Vagina (tissue), 2 donors: ENCODE data around the gene USP12. TPM values are rescaled to one million over a fixed set of nuclear protein-coding genes. Genes with fewer than 3 reads are reported as not detected.
"Not testable (repeated sequence)": the region's sequence is repeated elsewhere in the genome, so short reads cannot be mapped to it uniquely, and the experiment has no call there.

Experiments
- DNase-seq, 2 donors: peaks; one replicate each; pipeline ENCODE4 v3.0.0-alpha.2; 2017; ENCODE audit errors: extremely low spot score in 2 of 2
- H3K27ac ChIP-seq: fragments of 200-600 bp; sonication (generic); one replicate; pipeline ENCODE4 v1.5.1; 2019
- H3K27me3 ChIP-seq: fragments of 200-600 bp; sonication (generic); one replicate; pipeline ENCODE4 v1.5.1; 2019
- H3K36me3 ChIP-seq, 2 donors: fragments of 200-600 bp; sonication (generic); one replicate each; pipeline ENCODE4 v1.5.1; 2017 to 2019
- H3K4me1 ChIP-seq: fragments of 200-600 bp; sonication (generic); one replicate; pipeline ENCODE4 v1.5.1; 2019
- H3K4me3 ChIP-seq, 2 donors: fragments of 200-600 bp; sonication (generic); 1 replicate in 1 of 2; 2 replicates in 1 of 2; pipeline ENCODE4 v1.5.1; 2016 to 2019
- H3K9me3 ChIP-seq: fragments of 200-600 bp; sonication (generic); one replicate; pipeline ENCODE4 v1.5.1; 2019
- POLR2A ChIP-seq, 2 donors: fragments of 450-650 bp; IDR thresholded peaks; one replicate each; pipeline ENCODE4 v1.6.1; 2017; ENCODE audit warnings: antibody characterized with exemption in 2 of 2, mild to moderate bottlenecking in 2 of 2, moderate library complexity in 2 of 2
- POLR2AphosphoS5 ChIP-seq, 2 donors: sonication (generic); formaldehyde crosslinking; IDR thresholded peaks; one replicate each; pipeline ENCODE4 v1.9.0; 2017; ENCODE audit warnings: antibody characterized with exemption in 2 of 2, mild to moderate bottlenecking in 2 of 2, low read depth in 1 of 2; ENCODE audit not compliant: insufficient read depth in 1 of 2
- intact Hi-C: fragments of 100-400 bp; cut with DNase I; formaldehyde crosslinking; loops from one replicate; pipeline ENCODE4 v1.15.1; 2023
- total RNA-seq: library from RNA; depleted of rRNA; stranded (reverse); fragments of >200 nt; gene quantifications from one replicate; pipeline ENCODE4 v1.2.3, GENCODE V29; 2016
- TF ChIP-seq, protein P1 (sequence below), 3 experiments: fragments of 450-650 bp in 2 of 3; fragments of 200-600 bp in 1 of 3; sonication (generic) in 1 of 3; IDR thresholded peaks; one replicate each; pipeline ENCODE4 v1.5.1; 2017 to 2019; ENCODE audit warnings: antibody characterized with exemption in 3 of 3, mild to moderate bottlenecking in 2 of 3, moderate library complexity in 2 of 3

USP12 gene
- total RNA-seq, 1 donor from 2014 or later, result 20.9 TPM

DNA sequence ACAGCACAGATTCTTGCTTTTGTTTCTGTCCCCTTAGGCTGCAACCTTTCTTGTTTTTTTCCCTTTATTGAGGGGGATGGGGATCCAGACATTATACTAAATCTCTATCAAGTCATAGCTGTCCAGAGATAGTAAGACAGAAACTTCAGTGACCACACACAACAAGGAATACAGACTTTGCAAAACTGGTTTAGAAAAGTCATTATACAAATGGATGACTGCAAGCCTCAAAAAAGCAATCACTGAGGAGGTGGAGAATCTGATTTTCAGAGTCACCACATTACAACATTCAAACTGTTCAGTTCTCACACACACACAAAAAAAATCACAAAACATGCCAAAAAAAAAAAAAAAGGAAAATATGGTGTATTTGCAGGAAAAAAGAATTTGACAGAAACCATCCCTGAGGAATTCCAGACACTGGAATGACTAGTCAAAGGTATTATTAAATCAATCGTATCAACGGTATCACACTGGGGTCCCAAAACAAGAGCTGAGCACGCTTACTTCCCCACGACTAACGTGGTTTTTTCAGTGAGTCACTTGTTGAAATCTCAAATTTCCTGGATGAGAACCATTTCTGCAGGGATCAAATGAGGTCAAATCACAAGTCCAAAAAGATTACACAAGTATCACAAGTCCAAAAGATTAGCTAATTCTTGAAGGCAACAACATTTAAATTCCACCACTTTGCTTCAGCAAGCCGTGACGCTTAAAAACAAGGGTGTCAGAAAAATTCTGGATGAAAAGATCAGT, 41.2 kb downstream of the USP12 start:
- intact Hi-C loops, result no loop called here
- Histone ChIP-seq H3K36me3 (no peaks in the 10 kb centered on the region), H3K27me3 (no peaks in the 10 kb centered on the region), H3K4me3 (no peak overlapping the region), H3K27ac (no peak overlapping the region), H3K9me3 (no peaks in the 10 kb centered on the region), H3K4me1 (peaks cover 37% of the 10 kb centered on the region)
- no peak for DNase-seq
- TF ChIP-seq POLR2A (IDR thresholded peaks at IDR 0.05) (no peak), POLR2AphosphoS5 (IDR thresholded peaks at IDR 0.05; ENCODE audit: insufficient read depth in 1 of 2, low read depth in 1 of 2) (no peak)

DNA sequence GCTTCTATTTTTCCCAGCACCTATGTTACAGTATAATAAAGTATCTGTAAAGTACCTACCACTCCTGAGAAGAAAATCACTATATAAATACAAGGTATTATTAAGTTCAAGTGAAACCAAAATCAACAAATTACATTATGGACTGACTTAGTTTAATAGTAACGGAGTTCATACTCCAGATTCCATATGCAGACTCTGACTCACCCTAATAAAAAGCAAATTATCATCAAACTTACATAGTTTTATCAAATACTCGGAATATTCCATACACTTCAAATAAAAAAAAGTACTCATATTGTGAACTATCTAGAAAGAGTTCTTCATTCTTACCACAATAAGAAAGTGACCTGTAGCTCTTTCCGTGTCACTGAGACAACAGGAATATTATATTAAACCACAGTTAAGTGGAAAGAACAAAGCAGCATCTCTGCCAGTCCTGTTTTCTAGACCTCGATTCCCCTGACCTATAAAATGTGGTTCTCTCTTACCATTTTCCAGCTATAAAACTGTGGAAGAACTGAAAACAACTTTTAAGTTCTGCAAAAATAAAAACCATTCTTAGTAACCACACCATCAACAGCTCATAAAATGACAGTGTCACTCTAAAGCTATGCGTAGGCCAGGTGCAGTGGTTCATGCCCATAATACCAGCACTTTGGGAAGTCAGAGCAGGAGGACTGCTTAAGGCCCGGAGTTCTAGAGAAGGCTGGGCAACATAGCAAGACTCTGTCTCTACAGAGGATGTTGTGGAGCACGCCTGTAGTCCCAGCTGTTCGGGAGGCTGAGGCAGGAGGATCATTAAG, 42.6 kb downstream of the USP12 start:
- H3K4me3 ChIP-seq, result no peak overlapping the region
- TF ChIP-seq POLR2A (IDR thresholded peaks at IDR 0.05), result no peak
- no peak for TF ChIP-seq POLR2AphosphoS5 (IDR thresholded peaks at IDR 0.05; ENCODE audit: insufficient read depth in 1 of 2, low read depth in 1 of 2)
- TF ChIP-seq, protein P1, sequence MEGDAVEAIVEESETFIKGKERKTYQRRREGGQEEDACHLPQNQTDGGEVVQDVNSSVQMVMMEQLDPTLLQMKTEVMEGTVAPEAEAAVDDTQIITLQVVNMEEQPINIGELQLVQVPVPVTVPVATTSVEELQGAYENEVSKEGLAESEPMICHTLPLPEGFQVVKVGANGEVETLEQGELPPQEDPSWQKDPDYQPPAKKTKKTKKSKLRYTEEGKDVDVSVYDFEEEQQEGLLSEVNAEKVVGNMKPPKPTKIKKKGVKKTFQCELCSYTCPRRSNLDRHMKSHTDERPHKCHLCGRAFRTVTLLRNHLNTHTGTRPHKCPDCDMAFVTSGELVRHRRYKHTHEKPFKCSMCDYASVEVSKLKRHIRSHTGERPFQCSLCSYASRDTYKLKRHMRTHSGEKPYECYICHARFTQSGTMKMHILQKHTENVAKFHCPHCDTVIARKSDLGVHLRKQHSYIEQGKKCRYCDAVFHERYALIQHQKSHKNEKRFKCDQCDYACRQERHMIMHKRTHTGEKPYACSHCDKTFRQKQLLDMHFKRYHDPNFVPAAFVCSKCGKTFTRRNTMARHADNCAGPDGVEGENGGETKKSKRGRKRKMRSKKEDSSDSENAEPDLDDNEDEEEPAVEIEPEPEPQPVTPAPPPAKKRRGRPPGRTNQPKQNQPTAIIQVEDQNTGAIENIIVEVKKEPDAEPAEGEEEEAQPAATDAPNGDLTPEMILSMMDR (IDR thresholded peaks at IDR 0.05), result no peak
- DNase-seq, result no peak
- H3K27ac ChIP-seq, result no peak overlapping the region
- no peaks in the 10 kb centered on the region for H3K9me3 ChIP-seq
- peaks cover 50% of the 10 kb centered on the region for H3K4me1 ChIP-seq
- H3K36me3 ChIP-seq, result no peaks in the 10 kb centered on the region
- no peaks in the 10 kb centered on the region for H3K27me3 ChIP-seq
- intact Hi-C loops, result no loop called here

DNA sequence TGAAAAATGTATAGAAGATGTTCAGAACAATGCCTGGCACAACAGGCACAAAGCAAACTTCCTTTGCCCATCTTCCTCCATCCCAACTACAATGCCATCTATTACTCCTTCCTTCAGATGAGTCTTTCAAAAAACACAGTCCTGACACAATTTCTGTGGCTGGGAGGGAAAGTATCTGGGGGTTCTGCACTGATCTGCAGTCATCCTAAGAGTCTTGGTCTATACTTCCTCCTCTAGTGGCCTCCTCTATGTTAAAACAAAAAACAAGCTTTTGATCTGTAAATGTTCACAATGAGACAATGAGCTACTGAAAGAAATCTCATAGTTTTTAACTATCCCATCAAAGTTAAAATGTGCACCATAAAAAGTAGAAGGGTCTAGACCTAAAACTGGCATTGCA, 44.8 kb downstream of the USP12 start:
- Histone ChIP-seq H3K4me1 (peaks cover 41% of the 10 kb centered on the region), H3K27me3 (no peaks in the 10 kb centered on the region), H3K9me3 (no peaks in the 10 kb centered on the region), H3K36me3 (no peaks in the 10 kb centered on the region), H3K4me3 (no peak overlapping the region), H3K27ac (no peak overlapping the region)
- intact Hi-C loops, result no loop called here
- no peak for DNase-seq
- TF ChIP-seq POLR2AphosphoS5 (IDR thresholded peaks at IDR 0.05; ENCODE audit: insufficient read depth in 1 of 2, low read depth in 1 of 2) (no peak), POLR2A (IDR thresholded peaks at IDR 0.05) (no peak)
- TF ChIP-seq, protein P1 (IDR thresholded peaks at IDR 0.05), result no peak

DNA sequence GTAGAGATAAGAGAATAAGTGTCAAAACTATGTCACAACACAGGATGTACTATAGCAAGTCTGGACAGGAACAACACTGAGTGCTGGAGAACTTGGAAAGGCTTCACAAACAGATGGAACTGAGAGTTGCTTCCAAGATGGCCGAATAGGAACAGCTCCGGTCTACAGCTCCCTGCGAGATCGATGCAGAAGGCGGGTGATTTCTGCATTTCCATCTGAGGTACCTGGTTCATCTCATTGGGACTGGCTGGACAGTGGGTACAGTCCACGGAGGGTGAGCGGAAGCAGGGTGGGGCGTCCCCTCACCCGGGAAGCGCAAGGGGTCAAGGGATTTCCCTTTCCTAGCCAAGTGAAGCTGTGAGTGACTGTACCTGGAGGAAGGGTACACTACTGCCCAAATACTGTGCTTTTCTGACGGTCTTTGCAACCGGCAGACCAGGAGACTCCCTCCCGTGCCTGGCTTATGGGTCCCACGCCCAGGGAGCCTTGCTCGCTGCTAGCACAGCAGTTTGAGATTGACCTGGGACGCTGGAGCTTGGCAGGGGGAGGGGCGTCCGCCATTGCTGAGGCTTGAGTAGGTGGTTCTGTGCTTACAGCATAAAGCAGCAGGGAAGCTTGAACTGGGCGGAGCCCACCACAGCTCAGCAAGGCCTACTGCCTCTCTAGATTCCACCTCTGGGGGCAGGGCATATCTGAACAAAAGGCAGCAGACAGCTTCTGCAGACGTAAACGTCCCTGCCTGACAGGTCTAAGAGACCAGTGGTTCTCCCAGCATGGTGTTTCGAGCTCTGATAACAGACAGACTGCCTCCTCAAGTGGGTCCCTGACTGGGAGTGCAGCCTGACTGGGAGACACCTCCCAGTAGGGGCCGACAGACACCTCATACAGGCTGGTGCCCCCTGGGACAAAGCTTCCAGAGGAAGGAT, 46.0 kb downstream of the USP12 start:
- no peak for DNase-seq
- Histone ChIP-seq H3K9me3 (no peaks in the 10 kb centered on the region), H3K27ac (no peak overlapping the region), H3K36me3 (no peaks in the 10 kb centered on the region), H3K27me3 (no peaks in the 10 kb centered on the region), H3K4me3 (no peak overlapping the region), H3K4me1 (peaks cover 46% of the 10 kb centered on the region)
- intact Hi-C loops, result no loop called here
- TF ChIP-seq POLR2AphosphoS5 (IDR thresholded peaks at IDR 0.05; ENCODE audit: insufficient read depth in 1 of 2, low read depth in 1 of 2), result no peak
- TF ChIP-seq POLR2A (IDR thresholded peaks at IDR 0.05), result no peak
- TF ChIP-seq, protein P1 (IDR thresholded peaks at IDR 0.05), result no peak

DNA sequence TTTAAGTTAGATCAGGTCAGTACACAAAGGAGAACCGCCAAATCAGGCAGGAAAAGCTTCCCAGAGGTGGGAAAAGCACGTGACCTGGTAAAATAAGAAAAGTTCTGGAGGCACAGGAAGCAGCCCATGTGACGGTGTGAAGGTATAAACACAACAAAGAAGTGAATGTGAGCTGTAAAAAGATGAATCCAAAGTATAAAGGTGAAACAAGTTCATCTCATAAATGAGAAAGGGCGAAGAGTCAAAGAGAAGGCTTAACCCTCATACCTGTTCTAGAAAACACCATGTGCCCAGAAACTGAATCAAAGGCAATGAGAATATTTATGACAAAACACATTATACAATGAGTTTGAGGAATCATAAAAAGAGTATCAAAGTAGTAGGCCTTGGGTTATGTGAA, 47.0 kb downstream of the USP12 start:
- DNase-seq, result no peak
- Histone ChIP-seq H3K4me1 (peaks cover 51% of the 10 kb centered on the region), H3K4me3 (no peak overlapping the region), H3K36me3 (no peaks in the 10 kb centered on the region), H3K9me3 (no peaks in the 10 kb centered on the region), H3K27ac (no peak overlapping the region), H3K27me3 (no peaks in the 10 kb centered on the region)
- TF ChIP-seq, protein P1 (IDR thresholded peaks at IDR 0.05), result no peak
- TF ChIP-seq POLR2AphosphoS5 (IDR thresholded peaks at IDR 0.05; ENCODE audit: insufficient read depth in 1 of 2, low read depth in 1 of 2) (no peak), POLR2A (IDR thresholded peaks at IDR 0.05) (no peak)
- intact Hi-C loops, result no loop called here

DNA sequence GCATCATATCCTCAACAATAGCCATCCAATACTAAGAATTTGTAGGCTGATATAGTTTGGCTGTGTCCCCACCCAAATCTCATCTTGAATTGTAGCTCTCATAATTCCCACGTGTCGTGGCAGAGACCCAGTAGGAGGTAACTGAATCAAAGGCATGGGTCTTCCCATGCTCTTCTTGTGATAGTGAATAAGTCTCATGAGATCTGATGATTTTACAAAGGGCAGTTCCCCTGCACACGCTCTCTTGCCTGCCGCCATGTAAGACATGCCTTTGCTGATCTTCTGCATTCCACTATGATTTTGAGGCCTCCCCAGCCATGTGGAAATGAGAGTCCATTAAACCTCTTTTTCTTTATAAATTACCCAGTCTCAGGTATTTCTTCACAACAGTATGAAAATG, 48.2 kb downstream of the USP12 start:
- H3K36me3 ChIP-seq, DNase-seq, H3K27ac ChIP-seq, H3K9me3 ChIP-seq, H3K4me3 ChIP-seq, intact Hi-C loops, H3K27me3 ChIP-seq: not testable (repeated sequence)
- peaks cover 62% of the 10 kb centered on the region for H3K4me1 ChIP-seq
